Lower leg skin (tissue), 3 donors: ENCODE results near the gene NTSR1.

Source experiments
- POLR2A ChIP-seq, 2 donors: fragments of 450-650 bp; IDR thresholded peaks; one replicate each; pipeline ENCODE4 v1.6.1; 2016 to 2017; ENCODE audit warnings: antibody characterized with exemption in 2 of 2, mild to moderate bottlenecking in 1 of 2, moderate library complexity in 1 of 2
- TF ChIP-seq, protein P1 (sequence below), 3 donors: fragments of 450-650 bp; IDR thresholded peaks; one replicate each; pipeline ENCODE4 v1.5.1; 2016; ENCODE audit warnings: antibody characterized with exemption in 3 of 3, mild to moderate bottlenecking in 3 of 3, moderate library complexity in 2 of 3

DNA sequence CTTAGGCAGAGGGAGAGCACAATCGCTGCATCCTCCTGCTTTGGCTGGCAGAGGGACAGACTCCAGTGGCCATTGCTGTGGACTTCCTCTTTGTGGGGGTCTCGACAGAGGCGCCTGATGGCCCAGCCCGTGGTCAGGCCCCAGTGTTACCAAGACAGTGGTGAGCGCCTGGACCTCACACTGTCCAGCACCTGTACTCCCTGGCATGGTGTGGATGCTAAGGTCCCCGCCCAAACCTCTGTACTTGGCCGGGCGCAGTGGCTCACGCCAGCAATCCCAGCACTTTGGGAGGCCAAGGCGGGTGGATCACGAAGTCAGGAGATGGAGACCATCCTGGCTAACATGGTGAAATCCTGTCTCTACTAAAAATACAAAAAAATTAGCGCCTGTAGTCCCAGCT, 2.3 kb upstream of the NTSR1 start:
- no peak for TF ChIP-seq POLR2A (IDR thresholded peaks at IDR 0.05)
- TF ChIP-seq, protein P1, sequence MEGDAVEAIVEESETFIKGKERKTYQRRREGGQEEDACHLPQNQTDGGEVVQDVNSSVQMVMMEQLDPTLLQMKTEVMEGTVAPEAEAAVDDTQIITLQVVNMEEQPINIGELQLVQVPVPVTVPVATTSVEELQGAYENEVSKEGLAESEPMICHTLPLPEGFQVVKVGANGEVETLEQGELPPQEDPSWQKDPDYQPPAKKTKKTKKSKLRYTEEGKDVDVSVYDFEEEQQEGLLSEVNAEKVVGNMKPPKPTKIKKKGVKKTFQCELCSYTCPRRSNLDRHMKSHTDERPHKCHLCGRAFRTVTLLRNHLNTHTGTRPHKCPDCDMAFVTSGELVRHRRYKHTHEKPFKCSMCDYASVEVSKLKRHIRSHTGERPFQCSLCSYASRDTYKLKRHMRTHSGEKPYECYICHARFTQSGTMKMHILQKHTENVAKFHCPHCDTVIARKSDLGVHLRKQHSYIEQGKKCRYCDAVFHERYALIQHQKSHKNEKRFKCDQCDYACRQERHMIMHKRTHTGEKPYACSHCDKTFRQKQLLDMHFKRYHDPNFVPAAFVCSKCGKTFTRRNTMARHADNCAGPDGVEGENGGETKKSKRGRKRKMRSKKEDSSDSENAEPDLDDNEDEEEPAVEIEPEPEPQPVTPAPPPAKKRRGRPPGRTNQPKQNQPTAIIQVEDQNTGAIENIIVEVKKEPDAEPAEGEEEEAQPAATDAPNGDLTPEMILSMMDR (IDR thresholded peaks at IDR 0.05), result no peak
